GM06990 (cell line): ENCODE data around the gene AKAP13.

Experiments
- DNase-seq: peaks from one replicate; pipeline ENCODE4 v3.0.0-alpha.2; 2011; ENCODE audit not compliant: insufficient read length; ENCODE audit errors: extremely low read depth
- H3K27me3 ChIP-seq: replicated peaks from 2 replicates; pipeline ENCODE4 v1.6.0; 2011; ENCODE audit warnings: low read length; ENCODE audit not compliant: control insufficient read depth, insufficient read depth
- H3K36me3 ChIP-seq: 2 replicates; pipeline ENCODE4 v1.5.1; 2011; ENCODE audit warnings: low read length; ENCODE audit not compliant: control insufficient read depth, insufficient read depth
- H3K4me3 ChIP-seq: replicated peaks from 2 replicates; pipeline ENCODE4 v1.5.1; 2011; ENCODE audit warnings: low read depth, mild to moderate bottlenecking, control low read depth, low read length
- CTCF ChIP-seq: IDR thresholded peaks from 2 replicates; pipeline ENCODE4 v1.5.1; 2011; ENCODE audit warnings: low read length, control low read depth, mild to moderate bottlenecking, inconsistent platforms; ENCODE audit not compliant: insufficient read depth, poor library complexity, severe bottlenecking

The AKAP13 gene

GRCh38 chr15:85404176-85404917, 23.9 kb downstream of the AKAP13 start:
- H3K27me3 ChIP-seq: no peaks in the 10 kb centered on the region
- H3K36me3 ChIP-seq: no peaks in the 10 kb centered on the region; the same call in 1 of the 2 replicates
- no peak for DNase-seq
- no peak for TF ChIP-seq CTCF
- H3K4me3 ChIP-seq: no peak overlapping the region; the same call in 1 of the 2 replicates

- Histone ChIP-seq H3K27me3 (no peaks in the 10 kb centered on the region), H3K36me3 (no peaks in the 10 kb centered on the region), H3K4me3 (no peak overlapping the region; the same call in 1 of the 2 replicates)
- TF ChIP-seq CTCF: no peak
- no peak for DNase-seq
These were observed 24.8 kb downstream of the AKAP13 start for GRCh38 chr15:85404918-85405866.

- TF ChIP-seq CTCF: no peak
- no peak for DNase-seq
- H3K4me3 ChIP-seq: no peak overlapping the region
- H3K36me3 ChIP-seq: no peaks in the 10 kb centered on the region
- no peaks in the 10 kb centered on the region for H3K27me3 ChIP-seq
These were observed 26.5 kb downstream of the AKAP13 start for GRCh38 chr15:85406916-85407315.

- H3K36me3 ChIP-seq: no peaks in the 10 kb centered on the region
- DNase-seq: no peak
- H3K27me3 ChIP-seq: no peaks in the 10 kb centered on the region
- peak overlapping the region; percentile 7; the same call in 1 of the 2 replicates for H3K4me3 ChIP-seq
- TF ChIP-seq CTCF: no peak
These were observed 27.2 kb downstream of the AKAP13 start for GRCh38 chr15:85407421-85408269.

GRCh38 chr15:85408270-85408746, 27.9 kb downstream of the AKAP13 start:
- Histone ChIP-seq H3K4me3 (peak overlapping the region; percentile 7; the same call in 1 of the 2 replicates), H3K36me3 (no peaks in the 10 kb centered on the region), H3K27me3 (no peaks in the 10 kb centered on the region)
- peak; percentile 60 for DNase-seq
- no peak for TF ChIP-seq CTCF
